ENCODE measurements around the gene ATP10B.

ATP10B gene

GRCh38 chr5:160637357-160638090 is 214.5 kb downstream of the ATP10B start:
- no peak for DNase-seq (ENCODE audit: low read depth in 2 of 2)

- no peak for DNase-seq (ENCODE audit: low read depth in 2 of 2)
Measured at GRCh38 chr5:160635663-160636062, 216.3 kb downstream of the ATP10B start.

- no peak for DNase-seq (ENCODE audit: low read depth in 2 of 2)
Measured at GRCh38 chr5:160635046-160635445, 217.0 kb downstream of the ATP10B start.

- no peak for DNase-seq (ENCODE audit: low read depth in 2 of 2)
Measured at GRCh38 chr5:160629003-160629402, 223.0 kb downstream of the ATP10B start.

- DNase-seq (ENCODE audit: low read depth in 2 of 2), result no peak
Measured at GRCh38 chr5:160628619-160628968, 223.4 kb downstream of the ATP10B start.

GRCh38 chr5:160627921-160628618 is 223.9 kb downstream of the ATP10B start:
- DNase-seq (ENCODE audit: low read depth in 2 of 2), result no peak

GRCh38 chr5:160626322-160626721 is 225.7 kb downstream of the ATP10B start:
- no peak for DNase-seq (ENCODE audit: low read depth in 2 of 2)

- no peak for DNase-seq (ENCODE audit: low read depth in 2 of 2)
Measured at GRCh38 chr5:160621526-160621925, 230.5 kb downstream of the ATP10B start.

GRCh38 chr5:160620401-160620800 is 231.6 kb downstream of the ATP10B start:
- no peak for DNase-seq (ENCODE audit: low read depth in 2 of 2)

GRCh38 chr5:160619381-160619780 is 232.6 kb downstream of the ATP10B start:
- no peak for DNase-seq (ENCODE audit: low read depth in 2 of 2)

GRCh38 chr5:160618286-160618685 is 233.7 kb downstream of the ATP10B start:
- DNase-seq (ENCODE audit: low read depth in 2 of 2), result no peak

GRCh38 chr5:160616712-160617497 is 235.1 kb downstream of the ATP10B start:
- no peak for DNase-seq (ENCODE audit: low read depth in 2 of 2)

- DNase-seq (ENCODE audit: low read depth in 2 of 2), result no peak
Measured at GRCh38 chr5:160614136-160614535, 237.9 kb downstream of the ATP10B start.

GRCh38 chr5:160605266-160605665 is 246.7 kb downstream of the ATP10B start:
- no peak for DNase-seq (ENCODE audit: low read depth in 2 of 2)

- no peak for DNase-seq (ENCODE audit: low read depth in 2 of 2)
Measured at GRCh38 chr5:160604484-160604883, 247.5 kb downstream of the ATP10B start.

- DNase-seq (ENCODE audit: low read depth in 2 of 2), result no peak
Measured at GRCh38 chr5:160602744-160603143, 249.3 kb downstream of the ATP10B start.

- no peak for DNase-seq (ENCODE audit: low read depth in 2 of 2)
Measured at GRCh38 chr5:160601046-160601445, 251.0 kb downstream of the ATP10B start.

- no peak for DNase-seq (ENCODE audit: low read depth in 2 of 2)
Measured at GRCh38 chr5:160573318-160573717, 278.7 kb downstream of the ATP10B start.

GRCh38 chr5:160567031-160567705 is 284.8 kb downstream of the ATP10B start:
- no peak for DNase-seq (ENCODE audit: low read depth in 2 of 2)

- DNase-seq (ENCODE audit: low read depth in 2 of 2), result no peak
Measured at GRCh38 chr5:160565376-160565775, 286.6 kb downstream of the ATP10B start.

GRCh38 chr5:160556846-160557245 is 295.2 kb downstream of the ATP10B start:
- no peak for DNase-seq (ENCODE audit: low read depth in 2 of 2)

GRCh38 chr5:160555971-160556631 is 295.9 kb downstream of the ATP10B start:
- DNase-seq (ENCODE audit: low read depth in 2 of 2), result no peak

All from activated CD8-positive, alpha-beta memory T cell treated with anti-CD3 and anti-CD28 coated beads for 4 hours (primary cell).